H9 (cell line): Measurements from ENCODE around the gene ADAM8. TPM values are rescaled to one million over a fixed set of nuclear protein-coding genes. Genes with fewer than 3 reads are reported as not detected.

Experiments
- DNase-seq: peaks from one replicate; pipeline ENCODE4 v3.0.0-alpha.2; 2017
- H2AFZ ChIP-seq: one replicate; pipeline ENCODE4 v1.6.1; 2013; ENCODE audit warnings: mild to moderate bottlenecking, low read length, control low read depth, moderate library complexity
- H2AK5ac ChIP-seq: 2 replicates; pipeline ENCODE4 v1.6.1; 2013; ENCODE audit warnings: low read length, control low read depth, mixed read lengths; ENCODE audit not compliant: insufficient read length
- H2BK120ac ChIP-seq: one replicate; pipeline ENCODE4 v1.6.1; 2013; ENCODE audit warnings: low read depth, mild to moderate bottlenecking, low read length, control low read depth, inconsistent platforms; ENCODE audit not compliant: poor library complexity, severe bottlenecking
- H2BK12ac ChIP-seq: 2 replicates; pipeline ENCODE4 v1.6.1; 2013; ENCODE audit warnings: low read length, control low read depth, mixed read lengths, low read depth; ENCODE audit not compliant: insufficient read length
- H2BK15ac ChIP-seq: 2 replicates; pipeline ENCODE4 v1.6.1; 2013; ENCODE audit warnings: low read depth, low read length, control low read depth
- H2BK20ac ChIP-seq: one replicate; pipeline ENCODE4 v1.6.1; 2013; ENCODE audit warnings: low read depth, mild to moderate bottlenecking, low read length, control low read depth, inconsistent platforms; ENCODE audit not compliant: poor library complexity, severe bottlenecking
- H2BK5ac ChIP-seq: 2 replicates; pipeline ENCODE4 v1.6.1; 2013; ENCODE audit warnings: low read length, control low read depth, mixed read lengths; ENCODE audit not compliant: insufficient read length
- H3K14ac ChIP-seq: 2 replicates; pipeline ENCODE4 v1.6.1; 2013; ENCODE audit warnings: low read length, control low read depth; ENCODE audit not compliant: insufficient read depth
- H3K18ac ChIP-seq: 2 replicates; pipeline ENCODE4 v1.6.1; 2013; ENCODE audit warnings: low read depth, mild to moderate bottlenecking, mixed read lengths, low read length, control low read depth; ENCODE audit not compliant: insufficient read length
- H3K23ac ChIP-seq: 2 replicates; pipeline ENCODE4 v1.6.1; 2013; ENCODE audit warnings: low read length, control low read depth, mixed read lengths, low read depth; ENCODE audit not compliant: insufficient read length
- H3K23me2 ChIP-seq: 2 replicates; pipeline ENCODE4 v1.6.1; 2013; ENCODE audit warnings: low read depth, mild to moderate bottlenecking, mixed read lengths, low read length, control low read depth; ENCODE audit not compliant: insufficient read length, poor library complexity, severe bottlenecking
- H3K27ac ChIP-seq: 2 replicates; pipeline ENCODE4 v1.5.1; 2013; ENCODE audit warnings: low read length, control low read depth, mixed read lengths, low read depth; ENCODE audit not compliant: insufficient read length
- H3K27me3 ChIP-seq: 2 replicates; pipeline ENCODE4 v1.6.1; 2013; ENCODE audit warnings: low read length, control low read depth, inconsistent platforms; ENCODE audit not compliant: insufficient read depth
- H3K4ac ChIP-seq: 2 replicates; pipeline ENCODE4 v1.6.1; 2013; ENCODE audit warnings: low read depth, mild to moderate bottlenecking, control low read depth, inconsistent platforms, low read length, moderate library complexity
- H3K4me1 ChIP-seq: 2 replicates; pipeline ENCODE4 v1.6.1; 2013; ENCODE audit warnings: low read length, control low read depth, inconsistent platforms; ENCODE audit not compliant: insufficient read depth
- H3K4me2 ChIP-seq: 2 replicates; pipeline ENCODE4 v1.6.1; 2013; ENCODE audit warnings: low read length, control low read depth, mixed read lengths; ENCODE audit not compliant: insufficient read length, insufficient read depth
- H3K56ac ChIP-seq: 2 replicates; pipeline ENCODE4 v1.6.1; 2013; ENCODE audit warnings: low read depth, mild to moderate bottlenecking, mixed read lengths, low read length, control low read depth; ENCODE audit not compliant: insufficient read length
- H3K79me1 ChIP-seq: 2 replicates; pipeline ENCODE4 v1.6.1; 2013; ENCODE audit warnings: low read depth, mild to moderate bottlenecking, moderate library complexity, low read length, control low read depth, inconsistent platforms; ENCODE audit not compliant: insufficient read depth, poor library complexity, severe bottlenecking
- H3K79me2 ChIP-seq: 2 replicates; pipeline ENCODE4 v1.6.1; 2013; ENCODE audit warnings: low read length, control low read depth, inconsistent platforms; ENCODE audit not compliant: insufficient read depth
- H3K9ac ChIP-seq: 2 replicates; pipeline ENCODE4 v1.6.1; 2013; ENCODE audit warnings: low read length, control low read depth, mixed read lengths; ENCODE audit not compliant: insufficient read length; ENCODE audit errors: extremely low read depth
- H3K9me3 ChIP-seq: one replicate; pipeline ENCODE4 v1.6.1; 2013; ENCODE audit warnings: low read depth, low read length, inconsistent platforms; ENCODE audit not compliant: control insufficient read depth
- H3T11ph ChIP-seq: one replicate; pipeline ENCODE4 v1.6.1; 2013; ENCODE audit warnings: mild to moderate bottlenecking, low read length, control low read depth, inconsistent platforms
- H4K20me1 ChIP-seq: one replicate; pipeline ENCODE4 v1.6.1; 2013; ENCODE audit not compliant: control insufficient read depth, insufficient read length, insufficient read depth
- H4K5ac ChIP-seq: 2 replicates; pipeline ENCODE4 v1.6.1; 2013; ENCODE audit warnings: low read depth, mild to moderate bottlenecking, mixed read lengths, low read length, control low read depth; ENCODE audit not compliant: insufficient read length
- H4K8ac ChIP-seq: replicated peaks from 2 replicates; pipeline ENCODE4 v1.6.1; 2013; ENCODE audit warnings: low read length, control low read depth, mixed read lengths, low read depth; ENCODE audit not compliant: insufficient read length
- H4K91ac ChIP-seq: 2 replicates; pipeline ENCODE4 v1.6.1; 2013; ENCODE audit warnings: low read depth, mild to moderate bottlenecking, moderate library complexity, mixed read lengths, low read length, control low read depth; ENCODE audit not compliant: insufficient read length
- H3K27ac Mint-ChIP-seq, 3 experiments: 2 replicates in 2 of 3; 3 replicates in 1 of 3; pipeline ENCODE4 v1.8.0; 2020 to 2021; ENCODE audit warnings: mixed read lengths in 3 of 3, mild to moderate bottlenecking in 1 of 3, moderate library complexity in 1 of 3
- H3K27me3 Mint-ChIP-seq: 2 replicates; pipeline ENCODE4 v1.8.0; 2021; ENCODE audit warnings: low read depth, mild to moderate bottlenecking, moderate library complexity, mixed read lengths
- H3K36me3 Mint-ChIP-seq, 3 experiments: 2 replicates in 2 of 3; 3 replicates in 1 of 3; pipeline ENCODE4 v1.8.0; 2020 to 2021; ENCODE audit warnings: low read depth in 3 of 3, mixed read lengths in 3 of 3; ENCODE audit not compliant: insufficient read depth in 1 of 3
- H3K4me1 Mint-ChIP-seq, 2 experiments: 2 replicates each; pipeline ENCODE4 v1.8.0; 2020; ENCODE audit warnings: mixed read lengths in 2 of 2
- H3K4me3 Mint-ChIP-seq, 2 experiments: 2 replicates in 1 of 2; 3 replicates in 1 of 2; pipeline ENCODE4 v1.8.0; 2020 to 2021; ENCODE audit warnings: mild to moderate bottlenecking in 2 of 2, mixed read lengths in 2 of 2, moderate library complexity in 1 of 2
- H3K9me3 Mint-ChIP-seq, 2 experiments: 2 replicates in 1 of 2; 3 replicates in 1 of 2; pipeline ENCODE4 v1.8.0; 2020; ENCODE audit warnings: mild to moderate bottlenecking in 2 of 2, mixed read lengths in 2 of 2, moderate library complexity in 1 of 2
- WGBS: extraction: QIAGEN DNeasy Blood & Tissue Kit; methylation state at CpG from one replicate; pipeline ENCODE4 v1.1.7; 2013; ENCODE audit warnings: missing lambda C conversion rate, low lambda C conversion rate, mixed read lengths; ENCODE audit not compliant: insufficient read length; ENCODE audit errors: extremely low coverage; 5-methylcytosine and 5-hydroxymethylcytosine counted together
- total RNA-seq: library from RNA; stranded (reverse); gene quantifications from 2 replicates; pipeline ENCODE4 v1.2.1, GENCODE V29; 2021
- TF ChIP-seq, protein P1 (sequence below): fragments of 200-600 bp; sonication (generic); conservative IDR thresholded peaks from 3 replicates; pipeline ENCODE4 v1.8.0; 2021; ENCODE audit warnings: antibody characterized with exemption, mild to moderate bottlenecking

The ADAM8 gene
- total RNA-seq, 1 experiment from 2014 or later = 5.4 TPM

DNA sequence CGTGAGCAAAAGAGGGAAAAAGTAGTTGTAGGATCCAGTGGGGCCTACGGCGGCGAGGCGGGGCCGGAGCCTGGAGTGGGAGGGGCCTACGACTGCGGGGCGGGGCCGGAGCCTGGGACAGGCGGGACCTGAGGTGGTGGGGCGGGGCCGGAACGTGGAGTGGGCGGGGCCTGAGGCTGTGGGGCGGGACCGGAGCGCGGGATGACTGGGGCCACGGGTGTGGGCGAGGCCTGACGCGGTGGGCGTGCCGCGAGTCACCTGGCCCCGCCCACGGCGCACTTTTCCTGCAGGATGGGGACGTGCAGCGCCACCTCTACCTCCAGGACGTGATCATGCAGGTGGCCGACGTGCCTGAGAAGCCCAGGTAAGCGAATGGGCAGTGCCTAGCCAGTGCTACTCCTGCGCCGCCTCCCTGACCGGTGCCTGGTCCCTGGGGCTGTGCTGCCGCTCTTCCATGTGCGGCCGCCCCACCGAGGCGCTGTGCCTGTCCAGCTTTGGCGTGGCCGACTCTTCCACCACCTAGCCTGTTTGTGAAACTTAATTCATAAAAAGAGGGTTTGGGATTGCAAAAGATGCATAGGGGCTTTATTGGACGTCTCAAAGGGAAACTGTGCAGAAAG is 32.5 kb upstream of the ADAM8 start:
- H2AFZ ChIP-seq = no peak overlapping the region

More for the DNA sequence above, 32.5 kb upstream of the ADAM8 start:
- Mint-ChIP-seq H3K27ac (peak overlapping the region in 1 of 3 experiments; percentile 67; a peak in 1 of 7 replicates), H3K9me3 (no peaks in the 10 kb centered on the region; a peak in 3 of 5 replicates), H3K4me1 (peaks cover 11 to 14% of the 10 kb centered on the region in 2 experiments), H3K27me3 (no peaks in the 10 kb centered on the region; the same call in 1 of the 2 replicates), H3K36me3 (peaks cover 4 to 34% (median 19%) of the 10 kb centered on the region in 3 experiments), H3K4me3 (peak overlapping the region; percentile 79 to 93)
- Histone ChIP-seq H3K9me3 (no peaks in the 10 kb centered on the region), H4K5ac (no peak overlapping the region), H2AK5ac (no peak overlapping the region), H2BK12ac (no peak overlapping the region), H2BK20ac (no peak overlapping the region), H2BK120ac (no peak overlapping the region), H2BK15ac (no peak overlapping the region), H3K18ac (peak overlapping the region; percentile 76), H3K23ac (no peak overlapping the region), H3K4me2 (peak overlapping the region; percentile 91), H4K8ac (no peak overlapping the region), H3K27ac (no peak overlapping the region), H3K4me1 (no peaks in the 10 kb centered on the region), H4K20me1 (no peaks in the 10 kb centered on the region), H3K4ac (no peak overlapping the region), H3K27me3 (no peaks in the 10 kb centered on the region), H4K91ac (no peak overlapping the region), H3K79me2 (peaks cover 7% of the 10 kb centered on the region; the same call in 1 of the 2 replicates), H3K23me2 (peaks cover 9% of the 10 kb centered on the region), H3K9ac (no peak overlapping the region), H3K56ac (no peak overlapping the region), H3T11ph (no peak overlapping the region), H3K14ac (peak overlapping the region; percentile 89; the same call in 1 of the 2 replicates), H3K79me1 (peaks cover 8% of the 10 kb centered on the region), H2BK5ac (no peak overlapping the region)
- WGBS = no CpG with 5 or more reads among the region's 46 CpGs
- TF ChIP-seq, protein P1, sequence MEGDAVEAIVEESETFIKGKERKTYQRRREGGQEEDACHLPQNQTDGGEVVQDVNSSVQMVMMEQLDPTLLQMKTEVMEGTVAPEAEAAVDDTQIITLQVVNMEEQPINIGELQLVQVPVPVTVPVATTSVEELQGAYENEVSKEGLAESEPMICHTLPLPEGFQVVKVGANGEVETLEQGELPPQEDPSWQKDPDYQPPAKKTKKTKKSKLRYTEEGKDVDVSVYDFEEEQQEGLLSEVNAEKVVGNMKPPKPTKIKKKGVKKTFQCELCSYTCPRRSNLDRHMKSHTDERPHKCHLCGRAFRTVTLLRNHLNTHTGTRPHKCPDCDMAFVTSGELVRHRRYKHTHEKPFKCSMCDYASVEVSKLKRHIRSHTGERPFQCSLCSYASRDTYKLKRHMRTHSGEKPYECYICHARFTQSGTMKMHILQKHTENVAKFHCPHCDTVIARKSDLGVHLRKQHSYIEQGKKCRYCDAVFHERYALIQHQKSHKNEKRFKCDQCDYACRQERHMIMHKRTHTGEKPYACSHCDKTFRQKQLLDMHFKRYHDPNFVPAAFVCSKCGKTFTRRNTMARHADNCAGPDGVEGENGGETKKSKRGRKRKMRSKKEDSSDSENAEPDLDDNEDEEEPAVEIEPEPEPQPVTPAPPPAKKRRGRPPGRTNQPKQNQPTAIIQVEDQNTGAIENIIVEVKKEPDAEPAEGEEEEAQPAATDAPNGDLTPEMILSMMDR = no peak
- peak; percentile 94 for DNase-seq
